Liver (tissue), 3 donors: ENCODE measurements around the gene AP3M1.

Experiments
- FOXA1 ChIP-seq: IDR thresholded peaks from 2 replicates; pipeline ENCODE4 v1.6.1; 2016; ENCODE audit warnings: antibody characterized with exemption
- GABPA ChIP-seq, 2 donors: IDR thresholded peaks in 1 of 2; conservative IDR thresholded peaks in 1 of 2; 2 replicates each; pipeline ENCODE4 v1.6.1; 2016; ENCODE audit warnings: antibody characterized with exemption in 2 of 2, mild to moderate bottlenecking in 1 of 2, moderate library complexity in 1 of 2
- RAD21 ChIP-seq, 2 donors: IDR thresholded peaks; 2 replicates each; pipeline ENCODE4 v1.6.1; 2016; ENCODE audit warnings: antibody characterized with exemption in 2 of 2, mild to moderate bottlenecking in 2 of 2
- YY1 ChIP-seq: IDR thresholded peaks from 2 replicates; pipeline ENCODE4 v1.6.1; 2016; ENCODE audit warnings: antibody characterized with exemption, mild to moderate bottlenecking
- TF ChIP-seq, protein P1 (sequence below): fragments of 150-350 bp; IDR thresholded peaks from 2 replicates; pipeline ENCODE4 v1.5.1; 2017; ENCODE audit warnings: improper control_type of control experiment, low read depth, low read length; ENCODE audit not compliant: missing input control
- TF ChIP-seq, protein P2 (sequence below): IDR thresholded peaks from 2 replicates; pipeline ENCODE4 v1.6.1; 2016; ENCODE audit warnings: antibody characterized with exemption
- donor health status: healthy.
- donor health status: healthy.

GRCh38 chr10:74190494-74190893 is 39.9 kb upstream of the AP3M1 start:
- TF ChIP-seq, protein P1, sequence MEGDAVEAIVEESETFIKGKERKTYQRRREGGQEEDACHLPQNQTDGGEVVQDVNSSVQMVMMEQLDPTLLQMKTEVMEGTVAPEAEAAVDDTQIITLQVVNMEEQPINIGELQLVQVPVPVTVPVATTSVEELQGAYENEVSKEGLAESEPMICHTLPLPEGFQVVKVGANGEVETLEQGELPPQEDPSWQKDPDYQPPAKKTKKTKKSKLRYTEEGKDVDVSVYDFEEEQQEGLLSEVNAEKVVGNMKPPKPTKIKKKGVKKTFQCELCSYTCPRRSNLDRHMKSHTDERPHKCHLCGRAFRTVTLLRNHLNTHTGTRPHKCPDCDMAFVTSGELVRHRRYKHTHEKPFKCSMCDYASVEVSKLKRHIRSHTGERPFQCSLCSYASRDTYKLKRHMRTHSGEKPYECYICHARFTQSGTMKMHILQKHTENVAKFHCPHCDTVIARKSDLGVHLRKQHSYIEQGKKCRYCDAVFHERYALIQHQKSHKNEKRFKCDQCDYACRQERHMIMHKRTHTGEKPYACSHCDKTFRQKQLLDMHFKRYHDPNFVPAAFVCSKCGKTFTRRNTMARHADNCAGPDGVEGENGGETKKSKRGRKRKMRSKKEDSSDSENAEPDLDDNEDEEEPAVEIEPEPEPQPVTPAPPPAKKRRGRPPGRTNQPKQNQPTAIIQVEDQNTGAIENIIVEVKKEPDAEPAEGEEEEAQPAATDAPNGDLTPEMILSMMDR: no peak
- TF ChIP-seq YY1 (no peak), RAD21 (IDR thresholded peaks at IDR 0.05) (no peak), GABPA (IDR thresholded peaks at IDR 0.05 in 1 of 2, conservative IDR thresholded peaks at IDR 0.05 in 1 of 2) (no peak), FOXA1 (no peak)
- TF ChIP-seq, protein P2, sequence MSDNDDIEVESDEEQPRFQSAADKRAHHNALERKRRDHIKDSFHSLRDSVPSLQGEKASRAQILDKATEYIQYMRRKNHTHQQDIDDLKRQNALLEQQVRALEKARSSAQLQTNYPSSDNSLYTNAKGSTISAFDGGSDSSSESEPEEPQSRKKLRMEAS: no peak
